NT2/D1 (cell line): ENCODE data around the gene SHE.

Experiments used
- DNase-seq: peaks from one replicate; pipeline ENCODE4 v3.0.0-alpha.2; 2011; ENCODE audit warnings: low read depth, low spot score
- H3K27me3 ChIP-seq: 2 replicates; pipeline ENCODE4 v1.6.0; 2011; ENCODE audit warnings: mild to moderate bottlenecking; ENCODE audit not compliant: insufficient read length, insufficient read depth
- H3K36me3 ChIP-seq: 2 replicates; pipeline ENCODE4 v1.6.1; 2011; ENCODE audit warnings: mild to moderate bottlenecking, low read length, mixed read lengths; ENCODE audit not compliant: insufficient read depth, insufficient read length
- H3K4me1 ChIP-seq: 2 replicates; pipeline ENCODE4 v1.5.1; 2011; ENCODE audit not compliant: insufficient read depth, insufficient read length
- H3K4me3 ChIP-seq: 2 replicates; pipeline ENCODE4 v1.5.1; 2011; ENCODE audit warnings: low read depth; ENCODE audit not compliant: insufficient read length
- H3K9ac ChIP-seq: 2 replicates; pipeline ENCODE4 v1.6.0; 2011; ENCODE audit warnings: low read depth; ENCODE audit not compliant: insufficient read length
- H3K9me3 ChIP-seq: 2 replicates; pipeline ENCODE4 v1.5.1; 2011; ENCODE audit warnings: mild to moderate bottlenecking, low read length; ENCODE audit not compliant: insufficient read depth
- SUZ12 ChIP-seq: IDR thresholded peaks from 2 replicates; pipeline ENCODE4 v1.6.1; 2011; ENCODE audit not compliant: insufficient read length, insufficient read depth; ENCODE audit errors: extremely low read depth
- YY1 ChIP-seq: IDR thresholded peaks from 2 replicates; pipeline ENCODE4 v1.6.1; 2011; ENCODE audit not compliant: insufficient read length, insufficient read depth
- ZNF274 ChIP-seq: IDR thresholded peaks from 2 replicates; pipeline ENCODE4 v1.6.1; 2011; ENCODE audit warnings: mild to moderate bottlenecking, low read depth, low read length

Gene SHE

GRCh38 chr1:154485910-154486496 is 16.2 kb downstream of the SHE start:
- no peak for DNase-seq
- no peaks in the 10 kb centered on the region for H3K9me3 ChIP-seq
- H3K9ac ChIP-seq = no peak overlapping the region
- peaks cover 2% of the 10 kb centered on the region for H3K4me1 ChIP-seq
- no peak overlapping the region for H3K4me3 ChIP-seq
- peaks cover 14% of the 10 kb centered on the region for H3K36me3 ChIP-seq
- TF ChIP-seq YY1 = no peak
- TF ChIP-seq SUZ12 = no peak
- no peak for TF ChIP-seq ZNF274
- no peaks in the 10 kb centered on the region for H3K27me3 ChIP-seq

GRCh38 chr1:154485106-154485505 is 17.1 kb downstream of the SHE start:
- no peak for DNase-seq
- no peak overlapping the region for H3K9ac ChIP-seq

GRCh38 chr1:154483941-154484803 is 18.0 kb downstream of the SHE start:
- TF ChIP-seq SUZ12 = no peak
- TF ChIP-seq ZNF274 = no peak
- no peak for TF ChIP-seq YY1
- Histone ChIP-seq H3K27me3 (no peaks in the 10 kb centered on the region), H3K36me3 (peaks cover 14% of the 10 kb centered on the region), H3K9ac (no peak overlapping the region), H3K4me3 (no peak overlapping the region), H3K4me1 (peaks cover 7% of the 10 kb centered on the region), H3K9me3 (no peaks in the 10 kb centered on the region)
- no peak for DNase-seq

More at GRCh38 chr1:154485106-154485505, 17.1 kb downstream of the SHE start:
- peaks cover 4% of the 10 kb centered on the region for H3K4me1 ChIP-seq
- peaks cover 14% of the 10 kb centered on the region for H3K36me3 ChIP-seq
- no peaks in the 10 kb centered on the region for H3K9me3 ChIP-seq
- H3K4me3 ChIP-seq = no peak overlapping the region
- TF ChIP-seq SUZ12 = no peak
- TF ChIP-seq YY1 = no peak
- no peak for TF ChIP-seq ZNF274
- no peaks in the 10 kb centered on the region for H3K27me3 ChIP-seq

- H3K4me1 ChIP-seq = peaks cover 7% of the 10 kb centered on the region
- peaks cover 12% of the 10 kb centered on the region for H3K36me3 ChIP-seq
- no peaks in the 10 kb centered on the region for H3K27me3 ChIP-seq
- H3K4me3 ChIP-seq = no peak overlapping the region
- no peak for DNase-seq
- no peak overlapping the region for H3K9ac ChIP-seq
- no peaks in the 10 kb centered on the region for H3K9me3 ChIP-seq
- no peak for TF ChIP-seq YY1
- TF ChIP-seq SUZ12 = no peak
- no peak for TF ChIP-seq ZNF274
Measured at GRCh38 chr1:154481053-154481452, 21.2 kb downstream of the SHE start.

- H3K27me3 ChIP-seq = no peaks in the 10 kb centered on the region
- H3K36me3 ChIP-seq = peaks cover 7% of the 10 kb centered on the region
- H3K4me1 ChIP-seq = peaks cover 5% of the 10 kb centered on the region
- no peak overlapping the region for H3K9ac ChIP-seq
- no peak for TF ChIP-seq ZNF274
- no peak for TF ChIP-seq SUZ12
- TF ChIP-seq YY1 = no peak
- DNase-seq = peak; percentile 75
- no peak overlapping the region for H3K4me3 ChIP-seq
- H3K9me3 ChIP-seq = no peaks in the 10 kb centered on the region
Measured at GRCh38 chr1:154479764-154480421, 22.3 kb downstream of the SHE start.

- no peak for TF ChIP-seq SUZ12
- no peak for TF ChIP-seq ZNF274
- TF ChIP-seq YY1 = no peak
- DNase-seq = no peak
- no peaks in the 10 kb centered on the region for H3K27me3 ChIP-seq
Measured at GRCh38 chr1:154478639-154479038, 23.6 kb downstream of the SHE start.

GRCh38 chr1:154478013-154478412 is 24.2 kb downstream of the SHE start:
- Histone ChIP-seq H3K9ac (no peak overlapping the region), H3K4me1 (peaks cover 5% of the 10 kb centered on the region), H3K4me3 (no peak overlapping the region), H3K9me3 (no peaks in the 10 kb centered on the region), H3K36me3 (no peaks in the 10 kb centered on the region), H3K27me3 (no peaks in the 10 kb centered on the region)
- no peak for DNase-seq
- TF ChIP-seq YY1 = no peak
- TF ChIP-seq ZNF274 = no peak
- no peak for TF ChIP-seq SUZ12

More at GRCh38 chr1:154478639-154479038, 23.6 kb downstream of the SHE start:
- Histone ChIP-seq H3K9me3 (no peaks in the 10 kb centered on the region), H3K4me3 (no peak overlapping the region), H3K36me3 (peaks cover under 1% of the 10 kb centered on the region), H3K4me1 (peaks cover 5% of the 10 kb centered on the region), H3K9ac (no peak overlapping the region)
